ENCODE results near the gene SIX3. TPM values are rescaled to one million over a fixed set of nuclear protein-coding genes. Genes with fewer than 3 reads are reported as not detected.

SIX3 gene
- total RNA-seq, 6 experiments from 2014 or later, result not detected

GRCh38 chr2:44951124-44951523 lies 9.6 kb downstream of the SIX3 start:
- 46% methylated on average over 5 of the region's 6 CpGs for WGBS (ENCODE audit: insufficient coverage, low coverage, low lambda C conversion rate, missing lambda C conversion rate)
- peak in 1 of 3 donors; percentile 43 for DNase-seq
- Histone ChIP-seq H3K36me3 (no peaks in the 10 kb centered on the region), H3K4me1 (peaks cover 0 to 33% (median 2%) of the 10 kb centered on the region in 4 donors), H3K9me3 (no peaks in the 10 kb centered on the region), H3K4me3 (no peak overlapping the region), H3K27me3 (peaks cover 0 to 13% of the 10 kb centered on the region in 2 donors), H3K27ac (no peak overlapping the region)
- intact Hi-C loops (cut with DNase I), result loop anchor here (5.0 to 10.0 kb wide), 3 partner anchors 474 to 556 kb away; no protein-coding TSS in a partner anchor
- ATAC-seq, result no peak
- TF ChIP-seq, protein P1, sequence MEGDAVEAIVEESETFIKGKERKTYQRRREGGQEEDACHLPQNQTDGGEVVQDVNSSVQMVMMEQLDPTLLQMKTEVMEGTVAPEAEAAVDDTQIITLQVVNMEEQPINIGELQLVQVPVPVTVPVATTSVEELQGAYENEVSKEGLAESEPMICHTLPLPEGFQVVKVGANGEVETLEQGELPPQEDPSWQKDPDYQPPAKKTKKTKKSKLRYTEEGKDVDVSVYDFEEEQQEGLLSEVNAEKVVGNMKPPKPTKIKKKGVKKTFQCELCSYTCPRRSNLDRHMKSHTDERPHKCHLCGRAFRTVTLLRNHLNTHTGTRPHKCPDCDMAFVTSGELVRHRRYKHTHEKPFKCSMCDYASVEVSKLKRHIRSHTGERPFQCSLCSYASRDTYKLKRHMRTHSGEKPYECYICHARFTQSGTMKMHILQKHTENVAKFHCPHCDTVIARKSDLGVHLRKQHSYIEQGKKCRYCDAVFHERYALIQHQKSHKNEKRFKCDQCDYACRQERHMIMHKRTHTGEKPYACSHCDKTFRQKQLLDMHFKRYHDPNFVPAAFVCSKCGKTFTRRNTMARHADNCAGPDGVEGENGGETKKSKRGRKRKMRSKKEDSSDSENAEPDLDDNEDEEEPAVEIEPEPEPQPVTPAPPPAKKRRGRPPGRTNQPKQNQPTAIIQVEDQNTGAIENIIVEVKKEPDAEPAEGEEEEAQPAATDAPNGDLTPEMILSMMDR (IDR thresholded peaks at IDR 0.05), result no peak
- TF ChIP-seq POLR2A (IDR thresholded peaks at IDR 0.05), result no peak

- Histone ChIP-seq H3K36me3 (no peaks in the 10 kb centered on the region), H3K27ac (no peak overlapping the region), H3K27me3 (peaks cover 0 to 13% of the 10 kb centered on the region in 2 donors), H3K9me3 (no peaks in the 10 kb centered on the region), H3K4me1 (peaks cover 0 to 33% (median 2%) of the 10 kb centered on the region in 4 donors), H3K4me3 (peak overlapping the region in 2 of 3 donors; percentile 28 to 31)
- 34% methylated on average over 5 of the region's 8 CpGs for WGBS (ENCODE audit: insufficient coverage, low coverage, low lambda C conversion rate, missing lambda C conversion rate)
- TF ChIP-seq POLR2A (IDR thresholded peaks at IDR 0.05), result no peak
- TF ChIP-seq, protein P1 (IDR thresholded peaks at IDR 0.05), result no peak
- ATAC-seq, result no peak
- intact Hi-C loops (cut with DNase I), result loop anchor here (5.0 to 10.0 kb wide), 3 partner anchors 474 to 557 kb away; no protein-coding TSS in a partner anchor
- DNase-seq, result no peak
These were observed 10.2 kb downstream of the SIX3 start for GRCh38 chr2:44951714-44952113.

DNA sequence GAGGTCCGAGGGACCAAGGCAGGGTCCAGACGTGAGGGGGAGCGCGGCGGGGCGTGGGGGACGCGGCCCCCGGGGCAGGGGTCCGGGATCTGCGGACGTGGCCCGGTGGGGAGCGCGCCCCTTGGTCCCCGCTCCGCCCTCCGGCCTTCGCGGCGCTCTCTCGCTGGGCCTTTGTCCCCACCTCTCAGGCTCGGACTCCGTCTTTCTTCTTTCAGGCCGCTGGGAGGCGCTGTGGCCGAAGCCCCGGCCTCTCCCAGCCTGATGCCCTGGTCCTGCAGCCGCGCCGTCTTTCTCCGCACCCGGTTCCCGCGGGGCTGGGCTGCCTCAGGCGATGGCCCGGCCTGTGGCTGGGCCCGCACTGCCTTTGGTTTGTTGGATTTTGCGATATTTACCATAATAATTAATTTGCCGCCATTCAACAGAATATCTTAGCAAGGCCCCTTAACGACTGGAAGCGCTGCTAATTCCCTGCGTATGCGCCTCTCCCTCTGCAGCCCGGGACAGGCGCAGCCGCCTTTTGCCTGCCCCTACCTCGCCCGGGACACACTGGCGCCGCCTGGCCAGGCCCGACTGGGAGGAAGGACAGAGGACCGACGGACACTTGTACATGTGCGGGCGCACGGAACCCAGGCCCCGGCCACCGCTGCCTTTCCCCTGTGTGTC lies 10.8 kb downstream of the SIX3 start:
- Histone ChIP-seq H3K4me3 (peak overlapping the region; percentile 18 to 31 (median 28)), H3K27me3 (peaks cover 0 to 13% of the 10 kb centered on the region in 2 donors), H3K9me3 (no peaks in the 10 kb centered on the region), H3K36me3 (no peaks in the 10 kb centered on the region), H3K4me1 (peaks cover 0 to 33% (median 2%) of the 10 kb centered on the region in 4 donors), H3K27ac (no peak overlapping the region)
- DNase-seq (peak in 1 of 3 donors; percentile 56), ATAC-seq (peak; percentile 55 to 69 (median 61))
- TF ChIP-seq POLR2A (IDR thresholded peaks at IDR 0.05), result no peak
- TF ChIP-seq, protein P1 (IDR thresholded peaks at IDR 0.05), result peak; percentile 31 to 64 (median 56)
- 3% methylated on average over 48 of the region's 59 CpGs for WGBS (ENCODE audit: insufficient coverage, low coverage, low lambda C conversion rate, missing lambda C conversion rate)
- intact Hi-C loops (cut with DNase I), result loop anchor here (5.0 to 10.0 kb wide), 3 partner anchors 475 to 557 kb away; no protein-coding TSS in a partner anchor

- Histone ChIP-seq H3K4me3 (peak overlapping the region in 1 of 3 donors; percentile 18), H3K4me1 (peaks cover 0 to 33% (median 2%) of the 10 kb centered on the region in 4 donors), H3K27ac (no peak overlapping the region), H3K36me3 (no peaks in the 10 kb centered on the region), H3K27me3 (peaks cover 0 to 13% of the 10 kb centered on the region in 2 donors), H3K9me3 (no peaks in the 10 kb centered on the region)
- 3% methylated on average over 23 of the region's 39 CpGs for WGBS (ENCODE audit: insufficient coverage, low coverage, low lambda C conversion rate, missing lambda C conversion rate)
- ATAC-seq (peak in 1 of 4 donors; percentile 11), DNase-seq (no peak)
- no peak for TF ChIP-seq POLR2A (IDR thresholded peaks at IDR 0.05)
- TF ChIP-seq, protein P1 (IDR thresholded peaks at IDR 0.05), result no peak
- intact Hi-C loops (cut with DNase I), result loop anchor here (5.0 to 10.0 kb wide), 3 partner anchors 476 to 558 kb away; no protein-coding TSS in a partner anchor
These were observed 11.4 kb downstream of the SIX3 start for GRCh38 chr2:44952806-44953498.

Data from right lobe of liver (tissue), 6 donors.